T follicular helper cell (primary cell): ENCODE measurements around the gene KRTAP10-1.
"Not testable (repeated sequence)": the region's sequence is repeated elsewhere in the genome, so short reads cannot be mapped to it uniquely, and the experiment has no call there.

Experiments
- DNase-seq: peaks from one replicate; pipeline ENCODE4 v3.0.0-alpha.2; 2020; ENCODE audit warnings: low read depth
- total RNA-seq, 2 experiments: gene quantifications; one replicate each; lab custom pipeline; 2026; lab: John Stamatoyannopoulos, UW

Gene KRTAP10-1, protein sequence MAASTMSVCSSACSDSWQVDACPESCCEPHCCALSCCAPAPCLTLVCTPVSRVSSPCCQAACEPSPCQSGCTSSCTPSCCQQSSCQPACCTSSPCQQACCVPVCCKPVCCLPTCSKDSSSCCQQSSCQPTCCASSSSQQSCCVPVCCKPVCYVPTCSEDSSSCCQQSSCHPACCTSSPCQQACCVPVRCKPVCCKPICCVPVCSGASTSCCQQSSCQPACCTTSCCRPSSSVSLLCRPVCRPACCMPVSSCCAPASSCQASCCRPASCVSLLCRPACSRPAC
- total RNA-seq = 0 reads per million in 2 experiments

DNA sequence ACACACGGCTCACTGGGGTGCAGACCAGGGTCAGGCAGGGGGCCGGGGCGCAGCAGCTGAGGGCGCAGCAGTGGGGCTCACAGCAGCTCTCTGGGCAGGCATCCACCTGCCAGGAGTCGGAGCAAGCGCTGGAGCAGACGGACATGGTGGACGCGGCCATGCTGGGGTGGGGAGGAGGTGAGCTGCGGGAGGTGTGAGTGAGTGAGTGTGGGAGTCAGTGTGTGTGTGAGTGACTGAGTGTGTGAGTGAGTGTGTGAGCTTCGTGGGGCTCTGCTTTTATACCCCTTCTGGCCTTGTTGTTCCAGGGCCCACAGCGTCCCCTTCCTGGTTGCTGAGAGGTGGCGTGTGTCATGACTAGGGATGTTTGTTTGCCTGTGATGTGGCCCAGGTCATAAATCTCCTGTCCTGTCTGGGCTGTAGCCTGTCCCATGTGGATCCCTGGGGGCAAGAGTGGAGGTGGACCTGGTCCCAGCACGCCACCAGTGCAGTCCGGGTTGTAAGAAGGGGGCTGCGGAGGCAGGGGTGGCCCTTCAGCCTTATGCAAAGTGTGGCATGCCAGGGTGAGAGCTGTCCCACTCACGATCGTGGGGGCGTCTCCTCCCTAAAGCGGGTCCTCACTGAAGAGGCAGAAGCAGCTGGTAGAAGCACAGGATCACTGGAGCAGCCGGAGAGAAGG, at the start of gene KRTAP10-1:
Gene KRTAP10-1 (minus strand): TSS at position 205 of the 676 bp plus-strand sequence. CDS start 45 bp downstream, at position 160.
- no peak for DNase-seq

DNA sequence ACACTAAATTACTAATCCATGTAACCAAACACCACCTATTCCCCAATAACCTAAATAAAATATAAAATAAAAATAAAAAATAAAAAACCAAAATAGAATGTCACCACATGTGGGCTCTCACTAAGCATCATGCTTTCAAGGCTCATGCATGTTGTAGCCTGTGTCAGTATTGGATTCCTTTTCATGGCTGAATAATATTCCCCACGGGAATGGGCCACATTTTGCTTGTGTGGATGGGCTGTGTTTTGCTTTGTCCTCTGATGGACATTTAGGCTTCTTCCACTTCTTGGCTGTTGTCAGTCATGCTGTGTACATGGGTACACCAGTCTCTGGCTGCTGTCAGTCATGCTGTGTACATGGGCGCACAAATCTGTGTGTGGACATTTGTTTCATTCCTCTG, 49.1 kb upstream of the KRTAP10-1 start:
- no peak for DNase-seq

DNA sequence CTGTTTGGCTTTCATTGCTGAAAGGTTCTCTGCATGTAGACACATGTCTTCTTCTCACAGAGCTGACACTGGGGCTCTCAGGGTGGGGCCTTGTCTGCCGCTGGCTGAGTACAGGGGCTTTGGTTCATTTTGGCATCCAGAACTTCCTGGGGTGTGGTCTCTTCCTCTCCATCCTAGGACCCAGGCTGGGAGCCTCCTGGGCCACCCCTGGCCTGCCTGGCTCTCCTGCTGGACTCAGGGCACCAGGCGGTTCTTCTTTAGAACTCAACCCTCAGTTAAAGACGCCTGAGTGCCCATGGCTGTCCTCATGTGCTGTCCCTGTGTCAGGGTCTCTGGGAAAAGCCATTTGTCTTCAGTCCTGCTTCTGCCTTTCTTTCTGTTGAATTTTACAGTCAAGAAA, 45.9 kb upstream of the KRTAP10-1 start:
- DNase-seq = no peak

DNA sequence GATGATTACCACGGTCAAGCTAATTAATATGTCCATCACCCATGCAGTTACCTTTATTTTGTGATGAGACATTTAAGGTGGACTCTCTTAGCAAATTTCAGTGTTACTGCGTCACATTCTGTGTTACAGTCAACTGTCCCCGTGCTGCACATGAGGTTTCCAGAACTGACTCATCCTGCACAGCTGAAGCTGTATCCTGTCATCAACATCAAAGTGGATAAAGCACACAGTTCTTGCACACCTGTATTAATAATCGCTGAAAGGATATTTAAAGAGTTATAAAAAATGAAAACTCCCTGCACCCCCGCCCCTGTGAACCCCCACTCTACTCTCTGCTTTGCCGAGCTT, 43.8 kb upstream of the KRTAP10-1 start:
- DNase-seq = peak; percentile 22

DNA sequence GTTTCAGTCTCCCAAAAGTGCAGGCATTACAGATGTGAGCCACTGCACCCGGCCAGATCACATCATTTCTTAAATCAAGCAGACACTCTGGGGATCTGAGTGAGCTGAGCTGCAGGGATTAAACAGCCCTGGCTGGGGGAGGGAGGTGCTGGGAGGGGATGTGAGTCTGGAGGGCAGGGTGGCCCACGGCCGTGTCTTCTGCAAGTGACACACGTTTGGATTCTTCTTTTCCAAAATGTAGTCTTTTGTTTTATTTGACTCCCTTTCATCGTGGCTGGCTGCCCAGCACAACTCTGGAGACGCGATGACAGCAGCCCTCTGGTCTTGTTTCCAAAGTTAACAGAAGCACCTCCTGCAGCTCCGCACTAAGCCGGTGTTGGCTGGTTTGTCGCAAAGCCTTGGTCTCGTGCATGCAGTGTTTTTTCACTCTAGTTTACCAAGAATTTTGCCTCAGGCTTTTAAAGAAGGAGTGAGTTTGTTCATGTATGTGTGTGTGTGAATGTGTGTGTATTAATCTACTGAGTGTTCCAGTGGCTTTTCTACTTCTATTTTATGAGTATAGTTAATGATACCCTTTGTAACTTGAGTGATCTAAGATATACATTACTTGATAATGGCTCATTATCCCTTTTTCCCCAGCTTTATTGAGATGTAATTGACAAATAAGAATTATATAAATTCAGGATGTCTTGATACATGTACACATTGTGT, 43.2 kb upstream of the KRTAP10-1 start:
- no peak for DNase-seq

DNA sequence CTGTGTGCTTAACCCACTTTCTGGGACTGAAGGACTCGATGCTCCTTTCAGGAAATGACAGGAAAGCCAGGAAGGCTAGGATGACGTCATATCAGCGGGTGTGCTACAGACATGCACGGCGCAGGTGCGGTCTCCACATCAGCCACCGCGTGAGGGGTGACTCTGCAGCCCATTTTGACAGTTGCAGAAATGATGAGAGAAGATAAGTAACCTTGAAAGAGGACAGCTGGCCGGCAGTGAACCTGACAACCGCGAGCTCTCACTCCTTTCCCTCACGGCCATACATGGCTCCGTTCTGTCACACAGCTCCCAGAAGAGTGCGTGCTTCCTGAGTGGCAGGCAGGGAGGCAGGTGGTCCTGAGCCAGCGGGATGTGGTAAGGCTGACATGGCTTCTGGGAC, 42.1 kb upstream of the KRTAP10-1 start:
- no peak for DNase-seq

DNA sequence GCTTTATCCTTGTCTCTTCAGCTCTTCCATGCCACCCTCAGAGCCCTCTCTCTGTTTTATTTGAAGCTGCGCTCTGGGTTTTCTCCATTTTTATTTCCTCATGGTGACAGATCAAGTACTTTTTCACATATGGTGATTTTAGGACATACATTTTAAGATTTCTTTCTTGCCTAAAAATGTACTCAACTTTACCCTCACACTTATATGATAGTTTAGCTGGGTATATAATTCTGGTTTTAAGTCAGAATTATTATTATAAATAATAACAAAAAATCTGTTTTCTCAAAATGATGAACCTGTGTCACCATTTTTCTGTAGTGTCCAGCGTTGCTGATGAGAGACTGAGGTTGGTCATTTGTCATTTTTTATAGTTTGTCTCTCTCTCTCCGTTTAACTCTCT, 41.2 kb upstream of the KRTAP10-1 start:
- DNase-seq = no peak

DNA sequence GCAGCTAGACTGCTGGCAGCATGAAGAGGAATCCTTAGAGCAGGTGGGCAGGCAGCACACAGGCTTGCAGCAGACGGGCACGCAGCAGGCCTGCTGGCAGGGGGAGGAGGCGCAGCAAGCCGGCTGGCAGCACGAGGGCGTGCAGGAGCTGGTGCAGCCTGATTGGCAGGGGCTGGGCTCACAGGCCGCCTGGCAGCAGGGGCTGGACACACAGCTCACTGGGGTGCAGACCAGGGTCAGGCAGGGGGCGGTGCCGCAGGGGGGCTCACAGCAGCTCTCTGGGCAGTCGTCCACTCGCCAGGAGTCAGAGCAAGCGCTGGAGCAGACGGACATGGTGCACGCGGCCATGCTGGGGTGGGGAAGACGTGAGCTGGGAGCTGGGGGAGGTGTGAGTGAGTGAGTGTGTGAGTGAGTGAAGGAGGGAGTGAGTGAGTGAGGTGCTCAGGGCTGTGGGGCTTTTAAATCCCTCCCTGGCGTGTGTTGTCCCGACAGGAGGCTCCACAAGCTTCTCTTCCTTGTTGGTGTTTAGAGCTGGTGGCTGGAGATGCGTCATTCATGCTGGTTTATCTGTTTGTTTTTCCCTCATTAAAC, 40.3 kb upstream of the KRTAP10-1 start, which contains the start of gene KRTAP10-5:
Gene KRTAP10-5 (minus strand): TSS at position 374 of the 591 bp plus-strand sequence. CDS start 26 bp downstream, at position 348.
- not testable (repeated sequence) for DNase-seq

DNA sequence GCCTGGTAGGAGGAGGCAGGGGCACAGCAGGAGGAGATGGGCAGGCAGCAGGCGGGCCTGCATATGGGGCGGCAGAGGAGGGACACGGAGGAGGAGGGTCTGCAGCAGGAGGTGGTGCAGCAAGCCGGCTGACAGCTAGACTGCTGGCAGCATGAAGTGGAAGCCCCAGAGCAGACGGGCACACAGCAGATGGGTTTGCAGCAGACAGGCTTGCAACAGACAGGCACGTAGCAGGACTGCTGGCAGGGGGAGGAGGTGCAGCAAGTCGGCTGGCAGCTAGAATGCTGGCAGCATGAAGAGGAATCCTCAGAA, 39.8 kb upstream of the KRTAP10-1 start:
- DNase-seq = no peak

DNA sequence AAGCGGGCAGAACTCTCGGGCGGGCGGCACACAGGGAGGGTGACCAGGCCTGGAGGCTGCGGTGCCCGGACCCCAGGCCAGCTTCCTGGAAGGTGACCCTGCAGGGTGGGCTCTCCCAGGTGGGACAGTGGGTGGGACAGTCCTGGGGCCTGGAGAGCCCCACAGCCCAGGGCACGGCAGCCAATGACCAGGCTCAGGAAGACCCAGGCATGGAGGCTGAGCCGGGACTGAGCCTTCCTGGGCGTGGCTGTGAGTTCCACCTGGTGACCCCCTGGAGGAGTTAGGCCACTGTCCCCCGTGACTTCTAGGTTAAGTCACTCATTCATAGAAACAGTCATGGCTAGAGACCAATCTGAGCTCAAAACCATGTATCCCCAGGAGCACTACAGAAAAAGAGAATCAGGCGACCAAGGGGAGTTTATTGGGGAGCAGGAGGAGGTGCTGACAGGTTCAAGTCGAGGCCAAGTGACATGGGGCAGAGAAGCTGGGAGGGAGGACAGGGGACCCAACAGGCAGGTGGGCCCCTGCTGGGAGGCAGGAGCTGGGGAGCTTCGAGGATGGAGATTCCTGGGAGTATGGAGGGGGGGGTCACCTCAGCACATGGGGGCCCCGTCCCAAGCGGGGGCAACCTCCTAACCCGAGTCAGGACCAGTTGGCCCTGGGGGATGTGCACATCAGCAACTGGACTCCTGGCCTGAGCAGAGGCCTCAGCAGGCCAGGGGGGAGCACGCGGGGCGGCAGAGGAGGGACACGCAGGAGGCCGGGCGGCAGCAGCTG, 39.2 kb upstream of the KRTAP10-1 start:
- DNase-seq = no peak

DNA sequence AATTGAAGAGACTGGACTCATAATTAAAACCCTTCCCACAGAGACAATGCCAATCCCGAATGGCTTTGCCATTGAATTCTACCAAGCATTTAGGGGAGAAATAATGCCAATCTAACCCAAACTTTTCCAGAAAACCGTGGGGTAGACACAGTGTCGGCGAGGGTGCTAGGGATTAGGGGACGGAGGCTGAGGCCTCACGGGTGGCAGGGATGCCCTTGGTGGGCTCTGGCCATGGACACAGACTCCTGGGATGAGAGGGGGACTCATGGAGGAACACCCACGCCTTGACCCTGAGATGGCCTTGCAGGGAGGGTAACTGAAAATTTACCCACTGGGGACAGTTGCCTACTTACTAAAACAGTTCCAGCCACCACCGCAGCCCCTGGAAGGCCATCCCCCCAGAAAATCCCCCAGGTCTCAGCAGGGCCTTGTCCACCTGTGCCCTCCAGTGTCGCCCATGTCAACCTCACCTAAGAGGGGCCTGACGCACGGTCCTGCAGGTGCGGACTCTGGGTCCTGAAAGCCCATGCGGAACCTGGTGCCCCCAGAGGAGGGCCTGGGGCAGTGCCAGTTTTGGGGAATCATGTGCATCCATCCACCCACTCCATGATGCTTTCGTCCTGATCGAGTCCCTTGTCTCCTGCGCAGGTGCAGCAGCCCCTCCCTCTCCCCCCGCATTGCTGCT, 38.5 kb upstream of the KRTAP10-1 start:
- DNase-seq = no peak

DNA sequence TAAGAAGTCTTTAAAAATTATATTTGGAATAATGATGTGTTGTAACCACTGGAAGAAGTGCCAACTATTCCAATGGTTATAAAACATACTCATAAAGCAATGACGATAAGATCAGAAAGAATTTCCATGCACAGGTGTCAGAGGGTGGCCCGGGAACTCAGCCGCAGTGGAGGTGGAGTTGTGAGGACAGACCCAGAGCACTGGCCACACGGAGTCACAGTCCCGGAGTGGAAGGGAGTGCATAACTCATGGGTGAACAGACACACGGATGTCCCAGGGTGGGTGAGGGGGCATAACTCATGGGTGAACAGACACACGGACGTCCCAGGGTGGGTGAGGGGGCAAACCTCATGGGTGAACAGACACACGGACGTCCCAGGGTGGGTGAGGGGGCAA, 36.0 kb upstream of the KRTAP10-1 start:
- no peak for DNase-seq

DNA sequence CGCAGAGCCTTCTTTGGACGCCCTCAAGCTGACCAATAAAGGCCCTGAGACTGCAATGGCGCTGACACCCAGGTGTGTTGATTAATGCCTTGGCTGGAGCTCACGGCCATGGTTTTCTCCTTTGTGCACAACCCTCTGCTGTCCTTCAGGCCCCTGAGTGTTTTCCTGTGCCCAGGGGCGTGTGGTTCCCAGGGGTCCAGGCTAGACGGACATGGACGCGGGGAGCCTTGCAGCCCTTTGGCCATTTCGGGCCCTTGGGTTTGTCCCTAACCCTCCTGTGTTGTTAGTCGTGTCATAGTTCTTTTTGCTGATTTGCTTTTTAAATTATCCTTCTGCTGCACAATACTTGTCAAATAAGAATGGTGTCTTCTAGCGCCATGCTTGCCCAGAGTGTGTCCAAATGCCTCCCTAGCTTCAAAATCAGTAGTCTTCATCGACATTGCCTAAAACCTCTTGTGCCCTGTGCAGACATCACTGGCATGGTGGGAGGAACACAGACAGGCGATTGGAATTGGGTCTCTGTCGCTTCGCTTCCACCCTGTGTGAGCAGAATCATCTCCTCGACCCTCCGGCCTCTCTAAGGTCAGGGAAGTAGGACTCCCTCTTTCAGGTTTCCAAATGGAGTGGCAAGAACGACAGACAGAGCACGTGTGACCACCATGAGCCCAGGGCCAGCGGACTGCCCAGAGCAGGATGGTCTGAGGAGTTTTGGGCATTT, 35.5 kb upstream of the KRTAP10-1 start:
- no peak for DNase-seq

DNA sequence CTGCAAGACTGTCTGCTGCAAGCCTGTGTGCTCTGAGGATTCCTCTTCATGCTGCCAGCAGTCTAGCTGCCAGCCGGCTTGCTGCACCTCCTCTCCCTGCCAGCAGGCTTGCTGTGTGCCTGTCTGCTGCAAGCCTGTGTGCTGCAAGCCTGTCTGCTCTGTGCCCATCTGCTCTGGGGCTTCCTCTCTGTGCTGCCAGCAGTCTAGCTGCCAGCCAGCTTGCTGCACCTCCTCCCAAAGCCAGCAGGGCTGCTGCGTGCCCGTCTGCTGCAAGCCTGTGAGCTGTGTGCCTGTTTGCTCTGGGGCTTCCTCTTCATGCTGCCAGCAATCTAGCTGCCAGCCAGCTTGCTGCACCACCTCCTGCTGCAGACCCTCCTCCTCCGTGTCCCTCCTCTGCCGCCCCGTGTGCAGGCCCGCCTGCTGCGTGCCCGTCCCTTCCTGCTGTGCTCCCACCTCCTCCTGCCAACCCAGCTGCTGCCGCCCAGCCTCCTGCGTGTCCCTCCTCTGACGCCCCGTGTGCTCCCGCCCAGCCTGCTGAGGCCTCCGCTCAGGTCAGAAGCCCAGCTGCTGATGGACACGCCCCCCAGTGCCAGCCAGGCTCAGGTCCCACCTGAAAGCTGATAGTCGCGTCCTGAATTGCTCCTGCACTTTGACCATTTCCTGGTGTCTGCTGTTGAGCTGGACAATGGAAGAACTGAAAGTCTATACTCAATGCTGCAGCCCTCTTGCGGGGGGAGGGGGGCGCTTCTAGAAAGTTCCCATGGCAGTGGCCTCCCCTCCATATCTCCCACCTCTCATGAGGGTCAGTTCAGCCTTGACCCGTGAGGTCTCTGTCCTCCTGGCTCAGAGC, 34.7 kb upstream of the KRTAP10-1 start:
- no peak for DNase-seq

DNA sequence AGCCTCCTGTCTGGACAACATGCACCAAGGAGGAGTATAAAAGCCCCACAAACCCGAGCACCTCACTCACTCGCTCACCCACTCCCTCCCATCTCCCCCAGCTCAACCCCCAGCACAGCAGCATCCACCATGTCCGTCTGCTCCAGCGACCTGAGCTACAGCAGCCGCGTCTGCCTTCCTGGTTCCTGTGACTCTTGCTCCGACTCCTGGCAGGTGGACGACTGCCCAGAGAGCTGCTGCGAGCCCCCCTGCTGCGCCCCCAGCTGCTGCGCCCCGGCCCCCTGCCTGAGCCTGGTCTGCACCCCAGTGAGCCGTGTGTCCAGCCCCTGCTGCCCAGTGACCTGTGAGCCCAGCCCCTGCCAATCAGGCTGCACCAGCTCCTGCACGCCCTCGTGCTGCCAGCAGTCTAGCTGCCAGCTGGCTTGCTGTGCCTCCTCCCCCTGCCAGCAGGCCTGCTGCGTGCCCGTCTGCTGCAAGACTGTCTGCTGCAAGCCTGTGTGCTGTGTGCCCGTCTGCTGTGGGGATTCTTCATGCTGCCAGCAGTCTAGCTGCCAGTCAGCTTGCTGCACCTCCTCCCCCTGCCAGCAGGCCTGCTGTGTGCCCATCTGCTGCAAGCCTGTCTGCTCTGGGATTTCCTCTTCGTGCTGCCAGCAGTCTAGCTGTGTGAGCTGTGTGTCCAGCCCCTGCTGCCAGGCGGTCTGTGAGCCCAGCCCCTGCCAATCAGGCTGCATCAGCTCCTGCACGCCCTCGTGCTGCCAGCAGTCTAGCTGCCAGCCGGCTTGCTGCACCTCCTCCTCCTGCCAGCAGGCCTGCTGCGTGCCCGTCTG, 33.8 kb upstream of the KRTAP10-1 start, which contains the start of gene KRTAP10-4:
Gene KRTAP10-4 (plus strand): TSS at position 100 of the 827 bp plus-strand sequence. CDS start 30 bp downstream, at position 130.
- DNase-seq = not testable (repeated sequence)

DNA sequence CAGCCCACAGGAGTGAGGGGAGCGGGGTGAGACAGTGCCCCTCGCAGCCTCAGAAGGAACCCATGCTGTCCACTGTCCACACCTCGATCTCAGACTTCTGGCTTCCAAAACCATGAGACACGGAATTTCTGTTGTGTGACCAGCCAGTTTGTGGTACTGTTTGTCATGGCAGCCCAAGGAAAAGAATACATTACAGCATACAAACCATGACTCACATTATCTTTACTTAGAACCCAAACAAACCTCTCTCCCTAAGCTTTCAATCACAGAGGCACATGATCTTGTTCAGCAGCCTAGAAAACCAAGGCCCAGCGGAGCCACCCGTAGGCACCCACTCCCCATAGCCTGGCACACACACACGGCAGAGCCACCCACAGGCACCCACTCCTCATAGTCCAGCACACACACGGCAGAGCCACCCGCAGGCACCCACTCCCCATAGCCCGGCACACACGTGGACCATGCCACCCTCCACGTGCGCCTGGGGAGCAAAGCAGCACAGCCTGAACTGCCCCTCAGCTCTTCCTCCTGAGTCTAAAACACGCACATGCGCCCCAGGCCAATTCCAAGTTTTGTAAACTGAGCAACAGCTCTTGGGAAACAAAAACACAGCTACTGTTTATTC, 33.1 kb upstream of the KRTAP10-1 start:
- DNase-seq = no peak

DNA sequence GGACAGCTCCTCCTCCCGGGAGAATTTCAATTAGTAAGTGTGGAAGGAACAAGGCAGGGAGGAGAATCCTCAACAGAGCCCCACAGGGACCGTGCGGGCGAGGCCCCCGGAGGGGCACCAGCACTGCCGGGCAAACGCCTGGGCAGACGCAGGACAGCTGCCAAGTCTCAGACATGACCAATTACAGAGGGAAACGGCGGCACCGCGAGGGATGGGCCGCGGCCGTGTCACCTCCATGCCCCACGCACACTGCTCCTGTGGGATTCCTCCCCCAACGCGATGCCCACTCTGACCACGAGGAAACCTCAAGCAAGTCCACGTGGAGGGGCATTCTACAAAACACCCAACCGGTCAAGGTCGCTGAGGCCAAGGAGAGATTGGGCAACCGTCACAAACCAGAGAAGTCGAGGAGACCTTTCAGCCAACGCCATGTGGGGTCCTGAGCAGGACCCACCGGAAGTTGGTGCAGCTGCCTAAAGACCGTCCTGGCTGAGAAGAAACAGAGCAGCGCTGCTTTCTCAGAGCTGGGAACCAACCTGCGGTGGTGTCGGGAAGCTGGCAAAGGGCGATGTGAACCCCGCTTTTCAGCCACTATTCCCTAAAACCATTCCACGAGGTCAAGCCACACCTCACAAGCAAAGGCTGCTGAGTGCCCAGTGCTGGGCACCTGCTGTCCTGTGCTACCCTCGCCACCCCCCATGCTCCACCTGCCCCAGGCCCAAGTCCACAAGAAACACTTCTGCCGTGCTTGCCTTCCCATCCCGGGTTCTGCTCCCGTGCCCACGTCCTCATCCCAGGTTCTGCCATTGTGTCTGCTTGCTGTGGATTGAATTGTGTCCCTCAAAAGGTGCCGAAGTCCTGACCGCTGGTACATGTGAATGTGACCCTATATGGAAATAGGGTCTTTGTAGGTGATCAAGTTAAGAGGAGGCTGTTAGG, 32.1 kb upstream of the KRTAP10-1 start:
- DNase-seq = no peak
